ENCODE results near the gene RAF1. TPM values are rescaled to one million over a fixed set of nuclear protein-coding genes. Genes with fewer than 3 reads are reported as not detected.
A peak's percentile ranks its signal among the peaks of the same experiment; 100 is the strongest.

The RAF1 gene
- total RNA-seq, 1 donor from 2014 or later, result 89.7 TPM

DNA sequence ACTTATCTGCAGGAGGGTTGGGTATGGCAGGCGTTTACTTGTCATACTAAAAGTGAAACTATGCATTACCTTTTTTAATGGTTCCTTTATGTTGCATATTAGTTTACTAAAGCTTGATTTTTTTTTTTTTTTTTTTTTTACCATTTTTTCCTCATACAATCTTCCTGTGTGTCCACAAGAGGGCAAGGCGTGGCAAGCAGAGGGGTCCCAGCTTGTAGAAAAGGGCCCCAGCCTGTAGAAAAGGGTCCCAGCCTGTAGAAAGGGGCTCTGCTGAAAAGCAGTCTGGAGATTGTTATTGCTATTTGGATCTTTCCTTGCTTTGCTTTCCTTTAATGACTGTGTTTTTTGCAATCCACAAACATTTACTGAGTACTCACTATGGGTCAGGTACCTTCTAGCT lies 85.2 kb downstream of the RAF1 start:
- Mint-ChIP-seq H3K4me3 (ENCODE audit: low read depth) (no peak overlapping the region), H3K4me1 (ENCODE audit: low read depth) (peaks cover 3% of the 10 kb centered on the region), H3K27ac (no peak overlapping the region), H3K27me3 (ENCODE audit: low read depth) (no peaks in the 10 kb centered on the region), H3K36me3 (ENCODE audit: low read depth) (peaks cover 74% of the 10 kb centered on the region), H3K9me3 (no peaks in the 10 kb centered on the region)
- DNase-seq (ENCODE audit: low spot score), result no peak
- intact Hi-C loops (cut with micrococcal nuclease), result no loop called here

GRCh38 chr3:12577379-12577778 lies 86.5 kb downstream of the RAF1 start:
- H3K4me1 Mint-ChIP-seq (ENCODE audit: low read depth), result peaks cover 3% of the 10 kb centered on the region
- H3K9me3 Mint-ChIP-seq, result no peaks in the 10 kb centered on the region
- H3K36me3 Mint-ChIP-seq (ENCODE audit: low read depth), result peaks cover 73% of the 10 kb centered on the region
- H3K4me3 Mint-ChIP-seq (ENCODE audit: low read depth), result no peak overlapping the region
- H3K27ac Mint-ChIP-seq, result no peak overlapping the region
- intact Hi-C loops (cut with micrococcal nuclease), result no loop called here
- no peaks in the 10 kb centered on the region for H3K27me3 Mint-ChIP-seq (ENCODE audit: low read depth)
- no peak for DNase-seq (ENCODE audit: low spot score)

DNA sequence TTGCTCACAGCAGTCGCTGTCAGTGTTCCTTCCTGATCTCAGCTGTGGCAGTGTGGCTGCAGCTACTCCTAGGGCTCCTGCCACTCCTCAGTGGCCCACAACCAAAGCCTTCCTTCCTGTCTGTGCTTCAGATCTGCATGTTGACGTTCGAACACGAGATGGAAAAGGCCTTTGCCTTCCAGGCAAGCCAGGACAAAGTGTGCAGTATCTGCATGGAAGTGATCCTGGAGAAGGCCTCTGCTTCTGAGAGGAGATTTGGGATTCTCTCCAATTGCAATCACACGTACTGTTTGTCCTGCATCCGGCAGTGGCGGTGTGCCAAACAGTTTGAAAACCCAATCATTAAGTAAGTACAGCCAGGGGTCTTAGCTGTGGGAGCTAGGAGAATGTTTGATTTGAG lies 89.3 kb downstream of the RAF1 start:
- H3K4me3 Mint-ChIP-seq (ENCODE audit: low read depth), result no peak overlapping the region
- H3K27ac Mint-ChIP-seq, result no peak overlapping the region
- H3K9me3 Mint-ChIP-seq, result no peaks in the 10 kb centered on the region
- DNase-seq (ENCODE audit: low spot score), result no peak
- no peaks in the 10 kb centered on the region for H3K27me3 Mint-ChIP-seq (ENCODE audit: low read depth)
- intact Hi-C loops (cut with micrococcal nuclease), result no loop called here
- H3K36me3 Mint-ChIP-seq (ENCODE audit: low read depth), result peaks cover 83% of the 10 kb centered on the region
- peaks cover 3% of the 10 kb centered on the region for H3K4me1 Mint-ChIP-seq (ENCODE audit: low read depth)

GRCh38 chr3:12574131-12574530 lies 89.8 kb downstream of the RAF1 start:
- peaks cover 81% of the 10 kb centered on the region for H3K36me3 Mint-ChIP-seq (ENCODE audit: low read depth)
- no peak overlapping the region for H3K4me3 Mint-ChIP-seq (ENCODE audit: low read depth)
- no peaks in the 10 kb centered on the region for H3K9me3 Mint-ChIP-seq
- DNase-seq (ENCODE audit: low spot score), result no peak
- H3K27ac Mint-ChIP-seq, result no peak overlapping the region
- no peaks in the 10 kb centered on the region for H3K27me3 Mint-ChIP-seq (ENCODE audit: low read depth)
- H3K4me1 Mint-ChIP-seq (ENCODE audit: low read depth), result peaks cover 3% of the 10 kb centered on the region
- intact Hi-C loops (cut with micrococcal nuclease), result no loop called here

GRCh38 chr3:12571986-12572385 lies 91.9 kb downstream of the RAF1 start:
- no peaks in the 10 kb centered on the region for H3K4me1 Mint-ChIP-seq (ENCODE audit: low read depth)
- intact Hi-C loops (cut with micrococcal nuclease), result no loop called here
- H3K4me3 Mint-ChIP-seq (ENCODE audit: low read depth), result no peak overlapping the region
- DNase-seq (ENCODE audit: low spot score), result no peak
- H3K27ac Mint-ChIP-seq, result no peak overlapping the region
- H3K9me3 Mint-ChIP-seq, result peaks cover 1% of the 10 kb centered on the region
- H3K36me3 Mint-ChIP-seq (ENCODE audit: low read depth), result peaks cover 85% of the 10 kb centered on the region
- no peaks in the 10 kb centered on the region for H3K27me3 Mint-ChIP-seq (ENCODE audit: low read depth)

GRCh38 chr3:12569836-12570235 lies 94.1 kb downstream of the RAF1 start:
- no peaks in the 10 kb centered on the region for H3K27me3 Mint-ChIP-seq (ENCODE audit: low read depth)
- intact Hi-C loops (cut with micrococcal nuclease), result no loop called here
- no peak overlapping the region for H3K4me3 Mint-ChIP-seq (ENCODE audit: low read depth)
- H3K36me3 Mint-ChIP-seq (ENCODE audit: low read depth), result peaks cover 85% of the 10 kb centered on the region
- H3K27ac Mint-ChIP-seq, result no peak overlapping the region
- H3K9me3 Mint-ChIP-seq, result peaks cover 18% of the 10 kb centered on the region
- no peak for DNase-seq (ENCODE audit: low spot score)
- peaks cover 4% of the 10 kb centered on the region for H3K4me1 Mint-ChIP-seq (ENCODE audit: low read depth)

GRCh38 chr3:12568747-12569146 lies 95.2 kb downstream of the RAF1 start:
- Mint-ChIP-seq H3K36me3 (ENCODE audit: low read depth) (peaks cover 79% of the 10 kb centered on the region), H3K27ac (no peak overlapping the region), H3K4me1 (ENCODE audit: low read depth) (peaks cover 4% of the 10 kb centered on the region), H3K9me3 (peaks cover 22% of the 10 kb centered on the region), H3K4me3 (ENCODE audit: low read depth) (no peak overlapping the region), H3K27me3 (ENCODE audit: low read depth) (no peaks in the 10 kb centered on the region)
- no peak for DNase-seq (ENCODE audit: low spot score)
- intact Hi-C loops (cut with micrococcal nuclease), result no loop called here

DNA sequence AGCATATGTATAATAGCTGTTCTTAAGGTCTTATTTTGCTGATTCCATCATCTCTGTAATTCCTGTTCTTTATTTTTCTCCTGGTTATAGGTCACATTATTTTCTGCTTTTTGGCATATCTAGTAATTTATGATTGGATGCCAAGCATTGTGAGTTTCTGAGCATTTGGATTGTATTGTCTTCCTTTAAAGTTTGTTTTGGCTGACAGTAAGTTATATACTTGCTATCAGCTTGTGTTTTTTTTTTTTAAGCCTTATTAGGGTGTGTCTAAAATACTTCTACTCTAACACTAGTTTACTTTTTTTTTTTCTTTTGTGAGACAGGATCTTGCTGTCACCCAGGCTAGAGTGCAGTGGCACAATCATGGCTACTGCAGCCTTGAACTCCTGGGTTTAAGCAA lies 96.9 kb downstream of the RAF1 start:
- H3K36me3 Mint-ChIP-seq (ENCODE audit: low read depth), result peaks cover 68% of the 10 kb centered on the region
- H3K4me1 Mint-ChIP-seq (ENCODE audit: low read depth), result peaks cover 7% of the 10 kb centered on the region
- intact Hi-C loops (cut with micrococcal nuclease), result no loop called here
- no peak overlapping the region for H3K27ac Mint-ChIP-seq
- H3K27me3 Mint-ChIP-seq (ENCODE audit: low read depth), result no peaks in the 10 kb centered on the region
- DNase-seq (ENCODE audit: low spot score), result no peak
- peaks cover 22% of the 10 kb centered on the region for H3K9me3 Mint-ChIP-seq
- H3K4me3 Mint-ChIP-seq (ENCODE audit: low read depth), result no peak overlapping the region

GRCh38 chr3:12562451-12562850 lies 101.5 kb downstream of the RAF1 start:
- Mint-ChIP-seq H3K36me3 (ENCODE audit: low read depth) (peaks cover 28% of the 10 kb centered on the region), H3K9me3 (peaks cover 22% of the 10 kb centered on the region), H3K4me3 (ENCODE audit: low read depth) (no peak overlapping the region), H3K27ac (no peak overlapping the region), H3K27me3 (ENCODE audit: low read depth) (no peaks in the 10 kb centered on the region), H3K4me1 (ENCODE audit: low read depth) (peaks cover 34% of the 10 kb centered on the region)
- DNase-seq (ENCODE audit: low spot score), result no peak
- intact Hi-C loops (cut with micrococcal nuclease), result no loop called here

DNA sequence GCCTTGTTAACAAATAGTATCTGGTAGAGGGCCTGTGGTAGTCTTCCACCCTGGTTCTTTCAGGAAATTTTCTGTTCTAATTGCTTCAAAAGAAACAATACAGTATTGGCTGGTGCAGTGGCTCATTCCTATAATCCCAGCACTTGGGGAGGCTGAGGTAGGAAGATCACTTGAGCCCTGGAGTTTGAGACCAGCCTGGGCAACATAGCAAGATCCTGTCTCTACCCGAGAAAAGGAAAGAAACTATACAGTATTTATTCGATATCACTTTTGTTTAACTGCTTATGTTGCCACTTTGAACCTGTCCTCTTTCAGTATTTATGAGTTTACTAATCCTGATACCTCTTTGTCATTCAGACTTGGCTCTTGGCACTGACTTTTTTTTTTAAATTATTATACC lies 102.5 kb downstream of the RAF1 start:
- Mint-ChIP-seq H3K4me1 (ENCODE audit: low read depth) (peaks cover 36% of the 10 kb centered on the region), H3K9me3 (peaks cover 15% of the 10 kb centered on the region), H3K36me3 (ENCODE audit: low read depth) (peaks cover 19% of the 10 kb centered on the region), H3K27me3 (ENCODE audit: low read depth) (no peaks in the 10 kb centered on the region), H3K4me3 (ENCODE audit: low read depth) (no peak overlapping the region), H3K27ac (no peak overlapping the region)
- no peak for DNase-seq (ENCODE audit: low spot score)
- intact Hi-C loops (cut with micrococcal nuclease), result no loop called here

DNA sequence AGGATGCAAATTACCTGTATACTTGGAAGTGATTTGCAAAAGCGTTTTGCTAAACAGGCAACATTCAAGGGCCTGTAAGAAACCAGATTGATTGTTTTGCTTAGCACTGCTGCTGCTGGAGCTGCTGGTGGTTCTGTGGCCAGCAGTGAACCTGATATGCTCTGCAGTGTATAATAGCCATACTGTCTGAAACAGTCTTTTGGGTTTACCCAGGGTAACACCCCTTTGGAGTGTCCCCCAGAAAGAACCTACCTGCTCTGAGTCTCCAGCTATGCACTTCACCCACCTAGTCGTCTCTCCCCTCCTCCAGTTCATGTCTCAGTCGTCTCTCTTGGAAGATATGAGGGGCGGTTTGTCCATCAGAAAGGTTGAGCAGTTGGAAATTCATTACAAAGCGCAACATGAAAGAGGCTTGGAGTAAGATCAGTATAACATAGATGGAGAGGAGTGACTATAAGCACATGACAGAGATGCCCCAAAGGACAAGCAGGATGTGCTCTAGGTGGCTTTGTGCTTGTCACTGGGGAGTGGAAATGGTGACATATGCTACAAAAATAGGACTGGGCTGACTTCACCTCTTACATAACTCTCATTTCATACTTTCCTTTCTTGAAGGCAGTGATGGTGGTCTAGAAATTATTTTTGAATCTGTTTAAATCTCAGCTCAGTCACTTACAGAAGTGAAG lies 103.3 kb downstream of the RAF1 start:
- H3K27ac Mint-ChIP-seq, result peak overlapping the region; percentile 9
- intact Hi-C loops (cut with micrococcal nuclease), result no loop called here
- H3K9me3 Mint-ChIP-seq, result peaks cover 10% of the 10 kb centered on the region
- no peaks in the 10 kb centered on the region for H3K27me3 Mint-ChIP-seq (ENCODE audit: low read depth)
- peaks cover 37% of the 10 kb centered on the region for H3K4me1 Mint-ChIP-seq (ENCODE audit: low read depth)
- no peak for DNase-seq (ENCODE audit: low spot score)
- H3K36me3 Mint-ChIP-seq (ENCODE audit: low read depth), result peaks cover 14% of the 10 kb centered on the region
- H3K4me3 Mint-ChIP-seq (ENCODE audit: low read depth), result no peak overlapping the region

- Mint-ChIP-seq H3K4me3 (ENCODE audit: low read depth) (no peak overlapping the region), H3K9me3 (peaks cover 1% of the 10 kb centered on the region), H3K27me3 (ENCODE audit: low read depth) (peaks cover 4% of the 10 kb centered on the region), H3K27ac (no peak overlapping the region), H3K36me3 (ENCODE audit: low read depth) (peaks cover 2% of the 10 kb centered on the region), H3K4me1 (ENCODE audit: low read depth) (peaks cover 40% of the 10 kb centered on the region)
- DNase-seq (ENCODE audit: low spot score), result no peak
- intact Hi-C loops (cut with micrococcal nuclease), result no loop called here
Measured at GRCh38 chr3:12559520-12559919, 104.4 kb downstream of the RAF1 start.

- intact Hi-C loops (cut with micrococcal nuclease), result no loop called here
- DNase-seq (ENCODE audit: low spot score), result no peak
- H3K4me3 Mint-ChIP-seq (ENCODE audit: low read depth), result peak overlapping the region; percentile 91
- H3K36me3 Mint-ChIP-seq (ENCODE audit: low read depth), result no peaks in the 10 kb centered on the region
- H3K27ac Mint-ChIP-seq, result no peak overlapping the region
- H3K4me1 Mint-ChIP-seq (ENCODE audit: low read depth), result peaks cover 40% of the 10 kb centered on the region
- H3K27me3 Mint-ChIP-seq (ENCODE audit: low read depth), result peaks cover 7% of the 10 kb centered on the region
- no peaks in the 10 kb centered on the region for H3K9me3 Mint-ChIP-seq
Measured at GRCh38 chr3:12558706-12559105, 105.2 kb downstream of the RAF1 start.

Data from activated T-helper 2 cell treated with anti-CD3 and anti-CD28 coated beads, Interferon-gamma antibody, Interleukin-2, Interleukin-4, amounts not matched to agents 10 μg/mL and 5 μg/mL and 100 μg/mL, durations not matched to agents 14 hours and 24 hours and 36 hours (primary cell).